H9 (cell line): ENCODE results near the gene ZNF133. TPM values are rescaled to one million over a fixed set of nuclear protein-coding genes. Genes with fewer than 3 reads are reported as not detected.

Experiments
- DNase-seq: peaks from one replicate; pipeline ENCODE4 v3.0.0-alpha.2; 2017
- H2AFZ ChIP-seq: one replicate; pipeline ENCODE4 v1.6.1; 2013; ENCODE audit warnings: mild to moderate bottlenecking, low read length, control low read depth, moderate library complexity
- H2AK5ac ChIP-seq: 2 replicates; pipeline ENCODE4 v1.6.1; 2013; ENCODE audit warnings: low read length, control low read depth, mixed read lengths; ENCODE audit not compliant: insufficient read length
- H2BK120ac ChIP-seq: one replicate; pipeline ENCODE4 v1.6.1; 2013; ENCODE audit warnings: low read depth, mild to moderate bottlenecking, low read length, control low read depth, inconsistent platforms; ENCODE audit not compliant: poor library complexity, severe bottlenecking
- H2BK12ac ChIP-seq: 2 replicates; pipeline ENCODE4 v1.6.1; 2013; ENCODE audit warnings: low read length, control low read depth, mixed read lengths, low read depth; ENCODE audit not compliant: insufficient read length
- H2BK15ac ChIP-seq: 2 replicates; pipeline ENCODE4 v1.6.1; 2013; ENCODE audit warnings: low read depth, low read length, control low read depth
- H2BK20ac ChIP-seq: one replicate; pipeline ENCODE4 v1.6.1; 2013; ENCODE audit warnings: low read depth, mild to moderate bottlenecking, low read length, control low read depth, inconsistent platforms; ENCODE audit not compliant: poor library complexity, severe bottlenecking
- H2BK5ac ChIP-seq: 2 replicates; pipeline ENCODE4 v1.6.1; 2013; ENCODE audit warnings: low read length, control low read depth, mixed read lengths; ENCODE audit not compliant: insufficient read length
- H3K14ac ChIP-seq: 2 replicates; pipeline ENCODE4 v1.6.1; 2013; ENCODE audit warnings: low read length, control low read depth; ENCODE audit not compliant: insufficient read depth
- H3K18ac ChIP-seq: 2 replicates; pipeline ENCODE4 v1.6.1; 2013; ENCODE audit warnings: low read depth, mild to moderate bottlenecking, mixed read lengths, low read length, control low read depth; ENCODE audit not compliant: insufficient read length
- H3K23ac ChIP-seq: 2 replicates; pipeline ENCODE4 v1.6.1; 2013; ENCODE audit warnings: low read length, control low read depth, mixed read lengths, low read depth; ENCODE audit not compliant: insufficient read length
- H3K23me2 ChIP-seq: 2 replicates; pipeline ENCODE4 v1.6.1; 2013; ENCODE audit warnings: low read depth, mild to moderate bottlenecking, mixed read lengths, low read length, control low read depth; ENCODE audit not compliant: insufficient read length, poor library complexity, severe bottlenecking
- H3K27ac ChIP-seq: 2 replicates; pipeline ENCODE4 v1.5.1; 2013; ENCODE audit warnings: low read length, control low read depth, mixed read lengths, low read depth; ENCODE audit not compliant: insufficient read length
- H3K27me3 ChIP-seq: 2 replicates; pipeline ENCODE4 v1.6.1; 2013; ENCODE audit warnings: low read length, control low read depth, inconsistent platforms; ENCODE audit not compliant: insufficient read depth
- H3K4ac ChIP-seq: 2 replicates; pipeline ENCODE4 v1.6.1; 2013; ENCODE audit warnings: low read depth, mild to moderate bottlenecking, control low read depth, inconsistent platforms, low read length, moderate library complexity
- H3K4me1 ChIP-seq: 2 replicates; pipeline ENCODE4 v1.6.1; 2013; ENCODE audit warnings: low read length, control low read depth, inconsistent platforms; ENCODE audit not compliant: insufficient read depth
- H3K4me2 ChIP-seq: 2 replicates; pipeline ENCODE4 v1.6.1; 2013; ENCODE audit warnings: low read length, control low read depth, mixed read lengths; ENCODE audit not compliant: insufficient read length, insufficient read depth
- H3K56ac ChIP-seq: 2 replicates; pipeline ENCODE4 v1.6.1; 2013; ENCODE audit warnings: low read depth, mild to moderate bottlenecking, mixed read lengths, low read length, control low read depth; ENCODE audit not compliant: insufficient read length
- H3K79me1 ChIP-seq: 2 replicates; pipeline ENCODE4 v1.6.1; 2013; ENCODE audit warnings: low read depth, mild to moderate bottlenecking, moderate library complexity, low read length, control low read depth, inconsistent platforms; ENCODE audit not compliant: insufficient read depth, poor library complexity, severe bottlenecking
- H3K79me2 ChIP-seq: 2 replicates; pipeline ENCODE4 v1.6.1; 2013; ENCODE audit warnings: low read length, control low read depth, inconsistent platforms; ENCODE audit not compliant: insufficient read depth
- H3K9ac ChIP-seq: 2 replicates; pipeline ENCODE4 v1.6.1; 2013; ENCODE audit warnings: low read length, control low read depth, mixed read lengths; ENCODE audit not compliant: insufficient read length; ENCODE audit errors: extremely low read depth
- H3K9me3 ChIP-seq: one replicate; pipeline ENCODE4 v1.6.1; 2013; ENCODE audit warnings: low read depth, low read length, inconsistent platforms; ENCODE audit not compliant: control insufficient read depth
- H3T11ph ChIP-seq: one replicate; pipeline ENCODE4 v1.6.1; 2013; ENCODE audit warnings: mild to moderate bottlenecking, low read length, control low read depth, inconsistent platforms
- H4K20me1 ChIP-seq: one replicate; pipeline ENCODE4 v1.6.1; 2013; ENCODE audit not compliant: control insufficient read depth, insufficient read length, insufficient read depth
- H4K5ac ChIP-seq: 2 replicates; pipeline ENCODE4 v1.6.1; 2013; ENCODE audit warnings: low read depth, mild to moderate bottlenecking, mixed read lengths, low read length, control low read depth; ENCODE audit not compliant: insufficient read length
- H4K8ac ChIP-seq: replicated peaks from 2 replicates; pipeline ENCODE4 v1.6.1; 2013; ENCODE audit warnings: low read length, control low read depth, mixed read lengths, low read depth; ENCODE audit not compliant: insufficient read length
- H4K91ac ChIP-seq: 2 replicates; pipeline ENCODE4 v1.6.1; 2013; ENCODE audit warnings: low read depth, mild to moderate bottlenecking, moderate library complexity, mixed read lengths, low read length, control low read depth; ENCODE audit not compliant: insufficient read length
- H3K27ac Mint-ChIP-seq, 3 experiments: 2 replicates in 2 of 3; 3 replicates in 1 of 3; pipeline ENCODE4 v1.8.0; 2020 to 2021; ENCODE audit warnings: mixed read lengths in 3 of 3, mild to moderate bottlenecking in 1 of 3, moderate library complexity in 1 of 3
- H3K27me3 Mint-ChIP-seq: 2 replicates; pipeline ENCODE4 v1.8.0; 2021; ENCODE audit warnings: low read depth, mild to moderate bottlenecking, moderate library complexity, mixed read lengths
- H3K36me3 Mint-ChIP-seq, 3 experiments: 2 replicates in 2 of 3; 3 replicates in 1 of 3; pipeline ENCODE4 v1.8.0; 2020 to 2021; ENCODE audit warnings: low read depth in 3 of 3, mixed read lengths in 3 of 3; ENCODE audit not compliant: insufficient read depth in 1 of 3
- H3K4me1 Mint-ChIP-seq, 2 experiments: 2 replicates each; pipeline ENCODE4 v1.8.0; 2020; ENCODE audit warnings: mixed read lengths in 2 of 2
- H3K4me3 Mint-ChIP-seq, 2 experiments: 2 replicates in 1 of 2; 3 replicates in 1 of 2; pipeline ENCODE4 v1.8.0; 2020 to 2021; ENCODE audit warnings: mild to moderate bottlenecking in 2 of 2, mixed read lengths in 2 of 2, moderate library complexity in 1 of 2
- H3K9me3 Mint-ChIP-seq, 2 experiments: 2 replicates in 1 of 2; 3 replicates in 1 of 2; pipeline ENCODE4 v1.8.0; 2020; ENCODE audit warnings: mild to moderate bottlenecking in 2 of 2, mixed read lengths in 2 of 2, moderate library complexity in 1 of 2
- WGBS: extraction: QIAGEN DNeasy Blood & Tissue Kit; methylation state at CpG from one replicate; pipeline ENCODE4 v1.1.7; 2013; ENCODE audit warnings: missing lambda C conversion rate, low lambda C conversion rate, mixed read lengths; ENCODE audit not compliant: insufficient read length; ENCODE audit errors: extremely low coverage; 5-methylcytosine and 5-hydroxymethylcytosine counted together
- total RNA-seq: library from RNA; stranded (reverse); gene quantifications from 2 replicates; pipeline ENCODE4 v1.2.1, GENCODE V29; 2021
- TF ChIP-seq, protein P1 (sequence below): fragments of 200-600 bp; sonication (generic); conservative IDR thresholded peaks from 3 replicates; pipeline ENCODE4 v1.8.0; 2021; ENCODE audit warnings: antibody characterized with exemption, mild to moderate bottlenecking

Gene ZNF133
- total RNA-seq, 1 experiment from 2014 or later: 11.0 TPM

DNA sequence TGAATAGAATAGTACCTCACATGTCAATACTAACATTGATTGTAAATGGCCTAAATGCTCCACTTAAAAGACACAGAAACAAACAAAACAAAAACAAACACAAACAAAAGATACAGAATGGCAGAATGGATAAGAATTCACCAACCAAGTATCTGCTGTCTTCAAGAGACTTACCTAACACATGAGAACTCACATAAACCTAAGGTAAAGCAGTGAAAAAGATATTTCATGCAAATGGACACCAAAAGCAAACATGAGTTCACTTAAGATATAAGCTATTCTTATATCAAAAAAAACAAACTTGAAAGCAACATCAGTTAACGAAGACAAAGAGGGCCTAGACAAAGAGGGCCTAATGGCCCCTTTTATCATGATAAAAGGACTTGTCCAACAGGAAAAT lies 47.3 kb upstream of the ZNF133 start:
- H3K36me3 Mint-ChIP-seq: no peaks in the 10 kb centered on the region
- Histone ChIP-seq H3K56ac (no peak overlapping the region), H2BK15ac (no peak overlapping the region)

More for the DNA sequence above, 47.3 kb upstream of the ZNF133 start:
- no CpG with 5 or more reads among the region's 1 CpG for WGBS
- no peak overlapping the region for H3K4me3 Mint-ChIP-seq
- Histone ChIP-seq H3K18ac (no peak overlapping the region), H2BK120ac (no peak overlapping the region), H3K4ac (no peak overlapping the region), H3K23me2 (no peaks in the 10 kb centered on the region), H2BK12ac (no peak overlapping the region), H3K9ac (no peak overlapping the region), H2BK5ac (no peak overlapping the region), H3K79me2 (no peaks in the 10 kb centered on the region), H3K27ac (no peak overlapping the region), H2AFZ (no peak overlapping the region), H3K4me2 (no peak overlapping the region), H3K4me1 (no peaks in the 10 kb centered on the region), H3K23ac (no peak overlapping the region), H4K8ac (no peak overlapping the region), H3K9me3 (no peaks in the 10 kb centered on the region), H2AK5ac (no peak overlapping the region), H3K14ac (no peak overlapping the region), H4K5ac (no peak overlapping the region), H4K20me1 (no peaks in the 10 kb centered on the region), H4K91ac (no peak overlapping the region), H3K27me3 (no peaks in the 10 kb centered on the region), H3K79me1 (no peaks in the 10 kb centered on the region), H3T11ph (no peak overlapping the region), H2BK20ac (no peak overlapping the region)
- no peak for DNase-seq
- TF ChIP-seq, protein P1, sequence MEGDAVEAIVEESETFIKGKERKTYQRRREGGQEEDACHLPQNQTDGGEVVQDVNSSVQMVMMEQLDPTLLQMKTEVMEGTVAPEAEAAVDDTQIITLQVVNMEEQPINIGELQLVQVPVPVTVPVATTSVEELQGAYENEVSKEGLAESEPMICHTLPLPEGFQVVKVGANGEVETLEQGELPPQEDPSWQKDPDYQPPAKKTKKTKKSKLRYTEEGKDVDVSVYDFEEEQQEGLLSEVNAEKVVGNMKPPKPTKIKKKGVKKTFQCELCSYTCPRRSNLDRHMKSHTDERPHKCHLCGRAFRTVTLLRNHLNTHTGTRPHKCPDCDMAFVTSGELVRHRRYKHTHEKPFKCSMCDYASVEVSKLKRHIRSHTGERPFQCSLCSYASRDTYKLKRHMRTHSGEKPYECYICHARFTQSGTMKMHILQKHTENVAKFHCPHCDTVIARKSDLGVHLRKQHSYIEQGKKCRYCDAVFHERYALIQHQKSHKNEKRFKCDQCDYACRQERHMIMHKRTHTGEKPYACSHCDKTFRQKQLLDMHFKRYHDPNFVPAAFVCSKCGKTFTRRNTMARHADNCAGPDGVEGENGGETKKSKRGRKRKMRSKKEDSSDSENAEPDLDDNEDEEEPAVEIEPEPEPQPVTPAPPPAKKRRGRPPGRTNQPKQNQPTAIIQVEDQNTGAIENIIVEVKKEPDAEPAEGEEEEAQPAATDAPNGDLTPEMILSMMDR: no peak
- H3K27me3 Mint-ChIP-seq: peaks cover 4% of the 10 kb centered on the region
- peaks cover 6% of the 10 kb centered on the region in 2 experiments; a peak in 3 of 4 replicates for H3K4me1 Mint-ChIP-seq
- no peak overlapping the region for H3K27ac Mint-ChIP-seq
- no peaks in the 10 kb centered on the region; a peak in 1 of 5 replicates for H3K9me3 Mint-ChIP-seq
